Kidney (tissue), 14 donors: ENCODE measurements around the gene RPTOR. TPM values are rescaled to one million over a fixed set of nuclear protein-coding genes. Genes with fewer than 3 reads are reported as not detected.

ENCODE experiments used
- DNase-seq, 5 donors: peaks; one replicate each; pipeline ENCODE4 v3.0.0-alpha.2; 2013 to 2020
- FAIRE-seq: peaks from 2 replicates; lab custom pipeline; 2012; peaks lifted over from hg19 to GRCh38; lab: Jason Lieb, UNC
- H3K27ac ChIP-seq, 2 donors: one replicate each; pipeline ENCODE4 v1.7.0; 2013; ENCODE audit warnings: low read depth in 2 of 2, low read length in 2 of 2, inconsistent platforms in 1 of 2
- H3K27me3 ChIP-seq: one replicate; pipeline ENCODE4 v1.7.1; 2013; ENCODE audit warnings: low read length, inconsistent platforms; ENCODE audit not compliant: control insufficient read depth, insufficient read depth
- H3K36me3 ChIP-seq, 3 donors: one replicate each; pipeline versions ENCODE4 v1.7.0 to v1.7.1; 2013; ENCODE audit warnings: low read length in 3 of 3, control low read depth in 1 of 3, inconsistent platforms in 1 of 3; ENCODE audit not compliant: insufficient read depth in 3 of 3, control insufficient read depth in 2 of 3
- H3K4me1 ChIP-seq, 3 donors: one replicate each; pipeline versions ENCODE4 v1.7.0 to v1.7.1; 2013; ENCODE audit warnings: low read length in 3 of 3, inconsistent platforms in 1 of 3, low read depth in 1 of 3; ENCODE audit not compliant: control insufficient read depth in 2 of 3, insufficient read depth in 2 of 3
- H3K4me3 ChIP-seq, 3 donors: one replicate each; pipeline versions ENCODE4 v1.7.0 to v1.8.1; 2013; ENCODE audit warnings: low read length in 3 of 3, control low read depth in 1 of 3, inconsistent platforms in 1 of 3
- H3K9ac ChIP-seq, 3 donors: one replicate each; pipeline versions ENCODE4 v1.7.0 to v1.7.1; 2013; ENCODE audit warnings: low read length in 3 of 3, control low read depth in 1 of 3, inconsistent platforms in 1 of 3
- H3K9me3 ChIP-seq, 3 donors: one replicate each; pipeline versions ENCODE4 v1.7.0 to v1.7.1; 2013; ENCODE audit warnings: low read length in 3 of 3, control low read depth in 1 of 3, inconsistent platforms in 1 of 3; ENCODE audit not compliant: control insufficient read depth in 2 of 3, insufficient read depth in 1 of 3
- CTCF ChIP-seq: IDR thresholded peaks from 3 replicates; pipeline ENCODE4 v1.5.1; 2012; ENCODE audit warnings: mild to moderate bottlenecking, moderate library complexity, borderline replicate concordance; ENCODE audit not compliant: insufficient read depth; ENCODE audit errors: extremely low read depth
- intact Hi-C: fragments of 100-400 bp; cut with DNase I; formaldehyde crosslinking; loops from one replicate; pipeline ENCODE4 v1.11.1; 2022
- polyA plus RNA-seq: library from polyadenylated mRNA; stranded (reverse); fragments of 350-450 nt; fragmentation: Illumina TruSeq; extraction: RNeasy Lipid Tissue Mini Kit (QIAGEN cat#74804); gene quantifications from one replicate; pipeline ENCODE4 v1.2.3, GENCODE V29; 2014; ENCODE audit warnings: low read depth, low replicate concordance; ENCODE audit not compliant: insufficient read depth
- total RNA-seq: library from RNA; stranded (reverse); fragmentation: NEBNext Ultra II Directional; extraction: Animal tissue kit (Norgen Biotek cat#: 25700); gene quantifications from one replicate; pipeline ENCODE4 v1.2.1, GENCODE V29; 2021
- donor health status: control.
- donor health status: control.
- donor health status: control.
- donor health status: control.
- donor health status: control.
- donor health status: DM: yes; HTN: yes; CAD: no.
- donor health status: Normal renal cell carcinoma (clear cell type).

Gene RPTOR
- total and polyA plus RNA-seq, 2 donors from 2014 or later, result 5.5 to 37.6 TPM

GRCh38 chr17:80694992-80695912 is 150.6 kb downstream of the RPTOR start:
- H3K9me3 ChIP-seq, result no peaks in the 10 kb centered on the region
- FAIRE-seq (no peak), DNase-seq (peak; percentile 66 to 83 (median 72))
- no peaks in the 10 kb centered on the region for H3K36me3 ChIP-seq
- peak overlapping the region; percentile 38 to 57 for H3K27ac ChIP-seq
- no peaks in the 10 kb centered on the region for H3K27me3 ChIP-seq
- TF ChIP-seq CTCF, result no peak
- H3K9ac ChIP-seq, result peak overlapping the region in 1 of 3 donors; percentile 4
- peak overlapping the region in 1 of 3 donors; percentile 27 for H3K4me3 ChIP-seq
- intact Hi-C loops, result no loop called here
- H3K4me1 ChIP-seq, result peaks cover 0 to 17% (median 6%) of the 10 kb centered on the region in 3 donors

GRCh38 chr17:80695979-80696378 is 151.3 kb downstream of the RPTOR start:
- FAIRE-seq, result no peak
- peak overlapping the region in 1 of 3 donors; percentile 4 for H3K9ac ChIP-seq
- TF ChIP-seq CTCF, result no peak
- no peak overlapping the region for H3K4me3 ChIP-seq
- intact Hi-C loops, result no loop called here
- H3K9me3 ChIP-seq, result no peaks in the 10 kb centered on the region
- peaks cover 0 to 17% (median 6%) of the 10 kb centered on the region in 3 donors for H3K4me1 ChIP-seq
- H3K27me3 ChIP-seq, result no peaks in the 10 kb centered on the region
- DNase-seq, result no peak
- no peaks in the 10 kb centered on the region for H3K36me3 ChIP-seq
- H3K27ac ChIP-seq, result peak overlapping the region; percentile 25 to 28

- intact Hi-C loops, result no loop called here
These were observed 151.8 kb downstream of the RPTOR start for GRCh38 chr17:80696456-80696855.

More at GRCh38 chr17:80696456-80696855, 151.8 kb downstream of the RPTOR start:
- H3K36me3 ChIP-seq, result no peaks in the 10 kb centered on the region
- H3K9me3 ChIP-seq, result no peaks in the 10 kb centered on the region
- TF ChIP-seq CTCF, result no peak
- H3K27ac ChIP-seq, result no peak overlapping the region
- no peak overlapping the region for H3K9ac ChIP-seq
- H3K27me3 ChIP-seq, result no peaks in the 10 kb centered on the region
- peak in 1 of 5 donors; percentile 71 for DNase-seq
- FAIRE-seq, result no peak
- H3K4me1 ChIP-seq, result peaks cover 0 to 17% (median 6%) of the 10 kb centered on the region in 3 donors
- no peak overlapping the region for H3K4me3 ChIP-seq
